ENCODE data around the gene ZFYVE9.
"Not testable (repeated sequence)": the region's sequence is repeated elsewhere in the genome, so short reads cannot be mapped to it uniquely, and the experiment has no call there.

- TF ChIP-seq ZNF8 (CRISPR knock-in tag; IDR thresholded peaks at IDR 0.05); PATZ1 (CRISPR knock-in tag; IDR thresholded peaks at IDR 0.05; ENCODE audit: borderline replicate concordance); ARNTL (CRISPR knock-in tag; IDR thresholded peaks at IDR 0.05; ENCODE audit: borderline replicate concordance, low read depth); ZFP30 (CRISPR knock-in tag; IDR thresholded peaks at IDR 0.05); ZFP3 (CRISPR knock-in tag; IDR thresholded peaks at IDR 0.05); CSDC2 (CRISPR knock-in tag; IDR thresholded peaks at IDR 0.05); GLIS3 (CRISPR knock-in tag; IDR thresholded peaks at IDR 0.05); ZC3H10 (CRISPR knock-in tag; IDR thresholded peaks at IDR 0.05); ESRRG (CRISPR knock-in tag; IDR thresholded peaks at IDR 0.05); ISL1 (CRISPR knock-in tag; IDR thresholded peaks at IDR 0.05): not testable (repeated sequence)
Measured at GRCh38 chr1:52150445-52150844, 8.6 kb downstream of the ZFYVE9 start.
